ENCODE results near the gene SECISBP2. TPM values are rescaled to one million over a fixed set of nuclear protein-coding genes. Genes with fewer than 3 reads are reported as not detected.

Gene SECISBP2
- total RNA-seq, 1 donor = 32.6 TPM

GRCh38 chr9:89397471-89397870 lies 79.2 kb downstream of the SECISBP2 start:
- TF ChIP-seq, protein P1, sequence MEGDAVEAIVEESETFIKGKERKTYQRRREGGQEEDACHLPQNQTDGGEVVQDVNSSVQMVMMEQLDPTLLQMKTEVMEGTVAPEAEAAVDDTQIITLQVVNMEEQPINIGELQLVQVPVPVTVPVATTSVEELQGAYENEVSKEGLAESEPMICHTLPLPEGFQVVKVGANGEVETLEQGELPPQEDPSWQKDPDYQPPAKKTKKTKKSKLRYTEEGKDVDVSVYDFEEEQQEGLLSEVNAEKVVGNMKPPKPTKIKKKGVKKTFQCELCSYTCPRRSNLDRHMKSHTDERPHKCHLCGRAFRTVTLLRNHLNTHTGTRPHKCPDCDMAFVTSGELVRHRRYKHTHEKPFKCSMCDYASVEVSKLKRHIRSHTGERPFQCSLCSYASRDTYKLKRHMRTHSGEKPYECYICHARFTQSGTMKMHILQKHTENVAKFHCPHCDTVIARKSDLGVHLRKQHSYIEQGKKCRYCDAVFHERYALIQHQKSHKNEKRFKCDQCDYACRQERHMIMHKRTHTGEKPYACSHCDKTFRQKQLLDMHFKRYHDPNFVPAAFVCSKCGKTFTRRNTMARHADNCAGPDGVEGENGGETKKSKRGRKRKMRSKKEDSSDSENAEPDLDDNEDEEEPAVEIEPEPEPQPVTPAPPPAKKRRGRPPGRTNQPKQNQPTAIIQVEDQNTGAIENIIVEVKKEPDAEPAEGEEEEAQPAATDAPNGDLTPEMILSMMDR (IDR thresholded peaks at IDR 0.05; ENCODE audit: insufficient read depth, low read length) = no peak
- no peak for DNase-seq (ENCODE audit: low read depth)
- H3K4me3 ChIP-seq (ENCODE audit: low read depth, low read length) = no peak overlapping the region

DNA sequence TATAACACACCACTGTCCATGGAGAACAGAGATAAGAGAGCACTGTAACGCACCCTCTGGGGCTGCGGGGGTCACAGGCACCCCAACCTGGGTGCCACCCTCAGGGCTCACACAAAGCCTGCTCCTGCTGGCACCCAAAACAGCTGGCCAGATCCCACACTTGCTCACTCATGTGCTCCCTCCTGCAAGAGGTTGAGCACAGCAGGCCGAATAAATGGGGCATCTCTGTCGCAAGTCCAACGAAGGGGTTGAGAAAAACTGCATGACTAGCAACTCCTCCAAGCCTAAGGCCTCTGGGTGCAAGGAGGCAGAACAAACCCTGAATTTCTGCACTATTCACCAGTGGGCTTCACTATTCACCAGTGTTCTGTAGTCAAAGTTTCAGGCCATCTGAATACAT lies 80.3 kb downstream of the SECISBP2 start:
- TF ChIP-seq, protein P1 (IDR thresholded peaks at IDR 0.05; ENCODE audit: insufficient read depth, low read length) = no peak
- no peak overlapping the region for H3K4me3 ChIP-seq (ENCODE audit: low read depth, low read length)
- no peak for DNase-seq (ENCODE audit: low read depth)

- TF ChIP-seq, protein P1 (IDR thresholded peaks at IDR 0.05; ENCODE audit: insufficient read depth, low read length) = no peak
- H3K4me3 ChIP-seq (ENCODE audit: low read depth, low read length) = no peak overlapping the region
- no peak for DNase-seq (ENCODE audit: low read depth)
Observed at GRCh38 chr9:89400403-89401116, 82.3 kb downstream of the SECISBP2 start.

DNA sequence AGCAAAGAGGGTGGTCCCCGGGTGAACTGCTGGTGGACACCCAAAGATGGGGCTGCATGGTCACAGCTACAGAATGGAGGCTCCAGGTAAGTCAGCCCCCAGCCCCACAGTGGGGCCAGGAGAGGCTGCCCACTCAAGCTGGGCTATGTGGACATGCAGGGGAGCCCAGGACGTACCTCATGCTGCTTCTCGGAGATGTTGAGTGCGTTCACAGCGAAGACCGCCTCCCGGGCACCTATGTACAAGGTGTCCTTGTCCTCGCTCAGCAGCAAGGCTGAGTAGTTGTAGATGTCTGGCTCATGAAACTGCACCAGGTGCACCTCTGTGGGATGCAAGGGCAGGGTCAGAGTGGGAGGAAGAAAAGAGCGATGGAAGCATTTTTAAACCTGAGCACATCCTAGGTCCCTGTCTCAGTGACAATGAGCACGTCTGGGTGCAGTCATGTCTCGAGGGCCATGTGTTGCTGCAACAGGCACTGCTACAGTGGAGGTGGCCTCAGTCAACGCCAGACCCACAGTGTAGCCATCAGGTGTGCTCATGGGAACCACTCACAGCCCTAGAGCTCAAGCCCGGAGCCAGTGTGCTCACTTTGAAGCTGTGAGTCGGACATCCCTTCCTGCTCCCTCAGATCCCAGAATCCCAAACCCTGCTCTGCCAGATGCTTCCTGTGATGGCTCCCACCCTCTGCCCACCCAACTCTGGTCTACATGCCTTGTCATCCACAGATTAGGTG lies 84.6 kb downstream of the SECISBP2 start:
- no peak for DNase-seq (ENCODE audit: low read depth)
- H3K4me3 ChIP-seq (ENCODE audit: low read depth, low read length) = no peak overlapping the region

DNA sequence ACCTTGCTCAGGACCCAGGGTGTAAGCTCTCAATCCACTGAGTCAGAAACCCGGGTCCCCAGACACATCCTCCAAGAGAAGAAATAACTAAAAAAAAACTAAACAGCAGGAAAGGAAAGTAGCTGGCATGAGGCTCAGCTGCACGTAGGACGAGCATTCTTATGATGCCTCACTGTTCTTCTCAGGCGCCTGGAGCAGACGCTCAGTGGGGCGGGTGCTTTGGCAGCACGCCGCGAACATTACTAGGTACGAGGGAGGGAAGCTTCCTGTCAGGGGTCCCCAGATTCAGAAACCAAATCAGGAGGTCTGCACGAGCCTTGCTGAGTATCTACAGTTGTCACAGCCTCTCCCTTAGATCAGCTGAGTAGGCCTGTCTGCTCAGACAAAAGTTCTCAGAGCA lies 85.8 kb downstream of the SECISBP2 start:
- TF ChIP-seq, protein P1 (IDR thresholded peaks at IDR 0.05; ENCODE audit: insufficient read depth, low read length) = no peak
- H3K4me3 ChIP-seq (ENCODE audit: low read depth, low read length) = no peak overlapping the region
- DNase-seq (ENCODE audit: low read depth) = no peak

More for the DNA sequence above, 84.6 kb downstream of the SECISBP2 start:
- TF ChIP-seq, protein P1 (IDR thresholded peaks at IDR 0.05; ENCODE audit: insufficient read depth, low read length) = no peak

GRCh38 chr9:89405826-89406225 lies 87.5 kb downstream of the SECISBP2 start:
- no peak for DNase-seq (ENCODE audit: low read depth)
- TF ChIP-seq, protein P1 (IDR thresholded peaks at IDR 0.05; ENCODE audit: insufficient read depth, low read length) = no peak
- H3K4me3 ChIP-seq (ENCODE audit: low read depth, low read length) = no peak overlapping the region
